Measurements from ENCODE around the gene HAPLN3. TPM values are rescaled to one million over a fixed set of nuclear protein-coding genes. Genes with fewer than 3 reads are reported as not detected.

The HAPLN3 gene
- total and polyA plus RNA-seq, 4 donors = 0.21 to 0.51 (median 0.34) TPM

DNA sequence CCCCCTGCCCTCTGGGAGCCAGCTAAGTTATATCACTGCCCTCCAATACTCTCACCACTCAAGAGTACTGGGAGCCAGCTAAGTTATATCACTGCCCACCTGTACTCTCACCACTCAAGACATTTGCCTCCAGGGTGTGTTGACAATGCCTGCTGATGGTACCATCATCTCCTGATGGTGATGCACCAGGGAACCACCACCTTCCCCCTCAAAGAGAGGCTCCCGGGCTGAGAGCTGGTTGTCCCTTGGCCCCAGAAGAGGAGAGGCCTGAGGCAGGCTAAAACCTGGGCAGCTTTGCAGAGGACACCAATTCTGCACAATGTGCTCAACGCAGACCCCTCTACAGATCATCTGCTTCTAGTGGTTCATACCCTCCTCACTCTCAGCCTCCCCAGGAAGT lies 7.5 kb upstream of the HAPLN3 start:
- Histone ChIP-seq H3K4me1 (ENCODE audit: control insufficient read depth in 4 of 4, insufficient read depth in 4 of 4, low read length in 3 of 4) (no peaks in the 10 kb centered on the region), H3K9me3 (ENCODE audit: control insufficient read depth in 4 of 4, low read length in 3 of 4) (no peaks in the 10 kb centered on the region), H3K9ac (ENCODE audit: low read depth in 1 of 2, low read length in 2 of 2) (no peak overlapping the region), H3K27ac (ENCODE audit: low read depth in 1 of 2, low read length in 2 of 2) (no peak overlapping the region), H3K27me3 (ENCODE audit: control insufficient read depth in 4 of 4, insufficient read depth in 4 of 4, low read length in 3 of 4) (no peaks in the 10 kb centered on the region), H3K36me3 (ENCODE audit: control insufficient read depth in 4 of 4, insufficient read depth in 3 of 4, low read depth in 1 of 4, low read length in 3 of 4) (no peaks in the 10 kb centered on the region), H3K4me3 (ENCODE audit: low read depth in 1 of 3, low read length in 3 of 3) (no peak overlapping the region)
- WGBS = 87% methylated on average over 2 of the region's 2 CpGs
- no peak for DNase-seq (ENCODE audit: low spot score)
- TF ChIP-seq HNF4A (conservative IDR thresholded peaks at IDR 0.05) = no peak
- TF ChIP-seq, protein P1, sequence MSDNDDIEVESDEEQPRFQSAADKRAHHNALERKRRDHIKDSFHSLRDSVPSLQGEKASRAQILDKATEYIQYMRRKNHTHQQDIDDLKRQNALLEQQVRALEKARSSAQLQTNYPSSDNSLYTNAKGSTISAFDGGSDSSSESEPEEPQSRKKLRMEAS (IDR thresholded peaks at IDR 0.05) = no peak

DNA sequence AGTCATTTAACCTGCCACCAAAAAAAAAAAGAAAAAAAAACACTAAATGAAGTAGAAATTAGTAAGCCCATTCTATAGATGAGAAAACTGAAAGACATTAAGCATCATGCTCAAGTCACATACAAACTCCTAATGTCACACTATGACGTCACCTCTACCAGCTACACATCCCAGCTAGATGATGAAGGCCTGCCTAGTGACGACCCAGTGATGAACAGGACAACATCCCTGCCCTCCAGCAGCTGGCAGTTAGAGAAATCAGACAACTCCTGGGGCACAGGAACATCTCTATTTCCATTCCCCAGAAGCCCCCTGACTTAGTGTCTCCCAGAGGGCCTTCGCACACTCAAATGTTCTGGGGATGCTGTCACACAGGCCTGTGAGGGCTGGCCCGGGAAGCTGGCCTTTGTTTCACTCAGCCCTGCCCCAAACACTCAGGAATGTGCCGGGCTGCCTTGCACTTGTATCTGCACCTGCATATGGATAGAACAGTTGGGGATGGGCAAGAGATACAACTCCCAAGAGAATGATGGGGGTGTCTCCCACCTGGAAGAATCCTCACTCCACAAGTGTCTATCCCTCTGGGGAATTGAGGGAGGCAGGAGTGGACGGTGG lies 7.0 kb upstream of the HAPLN3 start:
- no peaks in the 10 kb centered on the region for H3K4me1 ChIP-seq (ENCODE audit: control insufficient read depth in 4 of 4, insufficient read depth in 4 of 4, low read length in 3 of 4)
- no peak overlapping the region for H3K4me3 ChIP-seq (ENCODE audit: low read depth in 1 of 3, low read length in 3 of 3)
- WGBS = 93% methylated on average over 6 of the region's 6 CpGs
- no peaks in the 10 kb centered on the region for H3K9me3 ChIP-seq (ENCODE audit: control insufficient read depth in 4 of 4, low read length in 3 of 4)
- no peak for DNase-seq (ENCODE audit: low spot score)
- no peak overlapping the region for H3K9ac ChIP-seq (ENCODE audit: low read depth in 1 of 2, low read length in 2 of 2)
- no peak overlapping the region for H3K27ac ChIP-seq (ENCODE audit: low read depth in 1 of 2, low read length in 2 of 2)
- no peaks in the 10 kb centered on the region for H3K36me3 ChIP-seq (ENCODE audit: control insufficient read depth in 4 of 4, insufficient read depth in 3 of 4, low read depth in 1 of 4, low read length in 3 of 4)
- TF ChIP-seq GABPA (IDR thresholded peaks at IDR 0.05 in 1 of 2, conservative IDR thresholded peaks at IDR 0.05 in 1 of 2) (no peak), FOXA2 (IDR thresholded peaks at IDR 0.05) (no peak), YY1 (IDR thresholded peaks at IDR 0.05) (no peak), HNF4A (conservative IDR thresholded peaks at IDR 0.05) (no peak), EGR1 (IDR thresholded peaks at IDR 0.05; ENCODE audit: low read depth in 2 of 2) (no peak), HNF4G (IDR thresholded peaks at IDR 0.05) (no peak), SP1 (IDR thresholded peaks at IDR 0.05) (no peak), FOXA1 (IDR thresholded peaks at IDR 0.05) (no peak), RAD21 (IDR thresholded peaks at IDR 0.05) (no peak), JUND (IDR thresholded peaks at IDR 0.05) (no peak), RXRA (IDR thresholded peaks at IDR 0.05) (no peak), TAF1 (conservative IDR thresholded peaks at IDR 0.05) (no peak), NR2F2 (IDR thresholded peaks at IDR 0.05) (no peak)
- TF ChIP-seq, protein P2, sequence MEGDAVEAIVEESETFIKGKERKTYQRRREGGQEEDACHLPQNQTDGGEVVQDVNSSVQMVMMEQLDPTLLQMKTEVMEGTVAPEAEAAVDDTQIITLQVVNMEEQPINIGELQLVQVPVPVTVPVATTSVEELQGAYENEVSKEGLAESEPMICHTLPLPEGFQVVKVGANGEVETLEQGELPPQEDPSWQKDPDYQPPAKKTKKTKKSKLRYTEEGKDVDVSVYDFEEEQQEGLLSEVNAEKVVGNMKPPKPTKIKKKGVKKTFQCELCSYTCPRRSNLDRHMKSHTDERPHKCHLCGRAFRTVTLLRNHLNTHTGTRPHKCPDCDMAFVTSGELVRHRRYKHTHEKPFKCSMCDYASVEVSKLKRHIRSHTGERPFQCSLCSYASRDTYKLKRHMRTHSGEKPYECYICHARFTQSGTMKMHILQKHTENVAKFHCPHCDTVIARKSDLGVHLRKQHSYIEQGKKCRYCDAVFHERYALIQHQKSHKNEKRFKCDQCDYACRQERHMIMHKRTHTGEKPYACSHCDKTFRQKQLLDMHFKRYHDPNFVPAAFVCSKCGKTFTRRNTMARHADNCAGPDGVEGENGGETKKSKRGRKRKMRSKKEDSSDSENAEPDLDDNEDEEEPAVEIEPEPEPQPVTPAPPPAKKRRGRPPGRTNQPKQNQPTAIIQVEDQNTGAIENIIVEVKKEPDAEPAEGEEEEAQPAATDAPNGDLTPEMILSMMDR (IDR thresholded peaks at IDR 0.05; ENCODE audit: low read depth, low read length, missing input control) = no peak
- TF ChIP-seq, protein P1 (IDR thresholded peaks at IDR 0.05) = no peak
- TF ChIP-seq, protein P3, sequence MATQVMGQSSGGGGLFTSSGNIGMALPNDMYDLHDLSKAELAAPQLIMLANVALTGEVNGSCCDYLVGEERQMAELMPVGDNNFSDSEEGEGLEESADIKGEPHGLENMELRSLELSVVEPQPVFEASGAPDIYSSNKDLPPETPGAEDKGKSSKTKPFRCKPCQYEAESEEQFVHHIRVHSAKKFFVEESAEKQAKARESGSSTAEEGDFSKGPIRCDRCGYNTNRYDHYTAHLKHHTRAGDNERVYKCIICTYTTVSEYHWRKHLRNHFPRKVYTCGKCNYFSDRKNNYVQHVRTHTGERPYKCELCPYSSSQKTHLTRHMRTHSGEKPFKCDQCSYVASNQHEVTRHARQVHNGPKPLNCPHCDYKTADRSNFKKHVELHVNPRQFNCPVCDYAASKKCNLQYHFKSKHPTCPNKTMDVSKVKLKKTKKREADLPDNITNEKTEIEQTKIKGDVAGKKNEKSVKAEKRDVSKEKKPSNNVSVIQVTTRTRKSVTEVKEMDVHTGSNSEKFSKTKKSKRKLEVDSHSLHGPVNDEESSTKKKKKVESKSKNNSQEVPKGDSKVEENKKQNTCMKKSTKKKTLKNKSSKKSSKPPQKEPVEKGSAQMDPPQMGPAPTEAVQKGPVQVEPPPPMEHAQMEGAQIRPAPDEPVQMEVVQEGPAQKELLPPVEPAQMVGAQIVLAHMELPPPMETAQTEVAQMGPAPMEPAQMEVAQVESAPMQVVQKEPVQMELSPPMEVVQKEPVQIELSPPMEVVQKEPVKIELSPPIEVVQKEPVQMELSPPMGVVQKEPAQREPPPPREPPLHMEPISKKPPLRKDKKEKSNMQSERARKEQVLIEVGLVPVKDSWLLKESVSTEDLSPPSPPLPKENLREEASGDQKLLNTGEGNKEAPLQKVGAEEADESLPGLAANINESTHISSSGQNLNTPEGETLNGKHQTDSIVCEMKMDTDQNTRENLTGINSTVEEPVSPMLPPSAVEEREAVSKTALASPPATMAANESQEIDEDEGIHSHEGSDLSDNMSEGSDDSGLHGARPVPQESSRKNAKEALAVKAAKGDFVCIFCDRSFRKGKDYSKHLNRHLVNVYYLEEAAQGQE (IDR thresholded peaks at IDR 0.05) = no peak
- TF ChIP-seq, protein P4, sequence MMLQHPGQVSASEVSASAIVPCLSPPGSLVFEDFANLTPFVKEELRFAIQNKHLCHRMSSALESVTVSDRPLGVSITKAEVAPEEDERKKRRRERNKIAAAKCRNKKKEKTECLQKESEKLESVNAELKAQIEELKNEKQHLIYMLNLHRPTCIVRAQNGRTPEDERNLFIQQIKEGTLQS (IDR thresholded peaks at IDR 0.05) = no peak
- TF ChIP-seq, protein P5, sequence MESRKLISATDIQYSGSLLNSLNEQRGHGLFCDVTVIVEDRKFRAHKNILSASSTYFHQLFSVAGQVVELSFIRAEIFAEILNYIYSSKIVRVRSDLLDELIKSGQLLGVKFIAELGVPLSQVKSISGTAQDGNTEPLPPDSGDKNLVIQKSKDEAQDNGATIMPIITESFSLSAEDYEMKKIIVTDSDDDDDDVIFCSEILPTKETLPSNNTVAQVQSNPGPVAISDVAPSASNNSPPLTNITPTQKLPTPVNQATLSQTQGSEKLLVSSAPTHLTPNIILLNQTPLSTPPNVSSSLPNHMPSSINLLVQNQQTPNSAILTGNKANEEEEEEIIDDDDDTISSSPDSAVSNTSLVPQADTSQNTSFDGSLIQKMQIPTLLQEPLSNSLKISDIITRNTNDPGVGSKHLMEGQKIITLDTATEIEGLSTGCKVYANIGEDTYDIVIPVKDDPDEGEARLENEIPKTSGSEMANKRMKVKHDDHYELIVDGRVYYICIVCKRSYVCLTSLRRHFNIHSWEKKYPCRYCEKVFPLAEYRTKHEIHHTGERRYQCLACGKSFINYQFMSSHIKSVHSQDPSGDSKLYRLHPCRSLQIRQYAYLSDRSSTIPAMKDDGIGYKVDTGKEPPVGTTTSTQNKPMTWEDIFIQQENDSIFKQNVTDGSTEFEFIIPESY (IDR thresholded peaks at IDR 0.05) = no peak
- H3K27me3 ChIP-seq (ENCODE audit: control insufficient read depth in 4 of 4, insufficient read depth in 4 of 4, low read length in 3 of 4) = no peaks in the 10 kb centered on the region

Measured in liver (tissue), 9 donors.